OCI-LY3 (cell line): Measurements from ENCODE around the gene SMARCA4.

ENCODE experiments used
- H2AFZ ChIP-seq: fragments of 200-600, 300-600 bp; shearing (Covaris generic); 2 replicates; pipeline ENCODE4 v1.6.0; 2014; ENCODE audit warnings: antibody characterized with exemption, low read depth, low read length
- H3K27ac ChIP-seq: fragments of 200-600, 300-600 bp; sonication (generic); 2 replicates; pipeline ENCODE4 v1.5.1; 2014; ENCODE audit warnings: mild to moderate bottlenecking, low read length, moderate library complexity, mixed read lengths
- H3K27me3 ChIP-seq: fragments of 200-600, 300-600 bp; sonication (generic); 2 replicates; pipeline ENCODE4 v1.6.1; 2014; ENCODE audit warnings: low read depth, low read length, mixed read lengths
- H3K36me3 ChIP-seq: fragments of 200-600, 300-600 bp; sonication (generic); replicated peaks from 2 replicates; pipeline ENCODE3; 2014; ENCODE audit warnings: low read depth, low read length, mixed read lengths
- H3K4me1 ChIP-seq: fragments of 300-600, 200-600 bp; sonication (generic); 2 replicates; pipeline ENCODE4 v1.6.1; 2014; ENCODE audit warnings: low read length, mixed read lengths
- H3K4me2 ChIP-seq: fragments of 200-600, 300-600 bp; sonication (generic); 2 replicates; pipeline ENCODE4 v1.6.1; 2014; ENCODE audit warnings: low read length, mixed read lengths
- H3K4me3 ChIP-seq: fragments of 300-600, 200-600 bp; sonication (generic); 2 replicates; pipeline ENCODE4 v1.5.1; 2014; ENCODE audit warnings: antibody characterized with exemption, mild to moderate bottlenecking, low read length, moderate library complexity
- H3K79me2 ChIP-seq: fragments of 300-600, 200-600 bp; shearing (Covaris generic); 2 replicates; pipeline ENCODE4 v1.6.1; 2014; ENCODE audit warnings: mild to moderate bottlenecking, low read length, mixed read lengths
- H3K9ac ChIP-seq: fragments of 300-600, 200-600 bp; shearing (Covaris generic); 2 replicates; pipeline ENCODE4 v1.6.0; 2014; ENCODE audit warnings: mild to moderate bottlenecking, low read length, moderate library complexity
- H3K9me3 ChIP-seq: fragments of 200-600, 300-600 bp; shearing (Covaris generic); 2 replicates; pipeline ENCODE4 v1.6.1; 2014; ENCODE audit warnings: low read length, mixed read lengths; ENCODE audit not compliant: insufficient read depth
- H4K20me1 ChIP-seq: fragments of 200-600, 300-600 bp; sonication (generic); 2 replicates; pipeline ENCODE4 v1.6.1; 2016; ENCODE audit warnings: low read length, mixed read lengths; ENCODE audit not compliant: insufficient read depth
- EZH2phosphoT487 ChIP-seq: fragments of 200-600 bp; shearing (Covaris generic); IDR thresholded peaks from 2 replicates; pipeline ENCODE4 v1.6.1; 2018; ENCODE audit warnings: antibody characterized with exemption, mixed run types, low read depth
- TF ChIP-seq, protein P1 (sequence below): fragments of 200-600, 300-600 bp; sonication (generic); IDR thresholded peaks from 2 replicates; pipeline ENCODE4 v1.5.1; 2014; ENCODE audit warnings: antibody characterized with exemption, low read length, low read depth

SMARCA4 gene

DNA sequence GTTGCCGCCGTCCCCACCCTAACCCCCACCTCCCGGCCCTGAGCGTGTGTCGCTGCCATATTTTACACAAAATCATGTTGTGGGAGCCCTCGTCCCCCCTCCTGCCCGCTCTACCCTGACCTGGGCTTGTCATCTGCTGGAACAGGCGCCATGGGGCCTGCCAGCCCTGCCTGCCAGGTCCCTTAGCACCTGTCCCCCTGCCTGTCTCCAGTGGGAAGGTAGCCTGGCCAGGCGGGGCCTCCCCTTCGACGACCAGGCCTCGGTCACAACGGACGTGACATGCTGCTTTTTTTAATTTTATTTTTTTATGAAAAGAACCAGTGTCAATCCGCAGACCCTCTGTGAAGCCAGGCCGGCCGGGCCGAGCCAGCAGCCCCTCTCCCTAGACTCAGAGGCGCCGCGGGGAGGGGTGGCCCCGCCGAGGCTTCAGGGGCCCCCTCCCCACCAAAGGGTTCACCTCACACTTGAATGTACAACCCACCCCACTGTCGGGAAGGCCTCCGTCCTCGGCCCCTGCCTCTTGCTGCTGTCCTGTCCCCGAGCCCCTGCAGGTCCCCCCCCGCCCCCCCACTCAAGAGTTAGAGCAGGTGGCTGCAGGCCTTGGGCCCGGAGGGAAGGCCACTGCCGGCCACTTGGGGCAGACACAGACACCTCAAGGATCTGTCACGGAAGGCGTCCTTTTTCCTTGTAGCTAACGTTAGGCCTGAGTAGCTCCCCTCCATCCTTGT, 38.8 kb upstream of the SMARCA4 start:
- Histone ChIP-seq H3K27me3 (no peaks in the 10 kb centered on the region), H3K79me2 (no peaks in the 10 kb centered on the region), H3K4me1 (no peaks in the 10 kb centered on the region; the same call in 1 of the 2 replicates), H3K9ac (no peak overlapping the region), H3K4me2 (no peak overlapping the region), H3K27ac (no peak overlapping the region), H3K36me3 (peaks cover 38% of the 10 kb centered on the region), H2AFZ (no peak overlapping the region), H3K4me3 (no peak overlapping the region), H4K20me1 (no peaks in the 10 kb centered on the region), H3K9me3 (no peaks in the 10 kb centered on the region)
- TF ChIP-seq EZH2phosphoT487 = no peak
- TF ChIP-seq, protein P1, sequence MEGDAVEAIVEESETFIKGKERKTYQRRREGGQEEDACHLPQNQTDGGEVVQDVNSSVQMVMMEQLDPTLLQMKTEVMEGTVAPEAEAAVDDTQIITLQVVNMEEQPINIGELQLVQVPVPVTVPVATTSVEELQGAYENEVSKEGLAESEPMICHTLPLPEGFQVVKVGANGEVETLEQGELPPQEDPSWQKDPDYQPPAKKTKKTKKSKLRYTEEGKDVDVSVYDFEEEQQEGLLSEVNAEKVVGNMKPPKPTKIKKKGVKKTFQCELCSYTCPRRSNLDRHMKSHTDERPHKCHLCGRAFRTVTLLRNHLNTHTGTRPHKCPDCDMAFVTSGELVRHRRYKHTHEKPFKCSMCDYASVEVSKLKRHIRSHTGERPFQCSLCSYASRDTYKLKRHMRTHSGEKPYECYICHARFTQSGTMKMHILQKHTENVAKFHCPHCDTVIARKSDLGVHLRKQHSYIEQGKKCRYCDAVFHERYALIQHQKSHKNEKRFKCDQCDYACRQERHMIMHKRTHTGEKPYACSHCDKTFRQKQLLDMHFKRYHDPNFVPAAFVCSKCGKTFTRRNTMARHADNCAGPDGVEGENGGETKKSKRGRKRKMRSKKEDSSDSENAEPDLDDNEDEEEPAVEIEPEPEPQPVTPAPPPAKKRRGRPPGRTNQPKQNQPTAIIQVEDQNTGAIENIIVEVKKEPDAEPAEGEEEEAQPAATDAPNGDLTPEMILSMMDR = no peak

DNA sequence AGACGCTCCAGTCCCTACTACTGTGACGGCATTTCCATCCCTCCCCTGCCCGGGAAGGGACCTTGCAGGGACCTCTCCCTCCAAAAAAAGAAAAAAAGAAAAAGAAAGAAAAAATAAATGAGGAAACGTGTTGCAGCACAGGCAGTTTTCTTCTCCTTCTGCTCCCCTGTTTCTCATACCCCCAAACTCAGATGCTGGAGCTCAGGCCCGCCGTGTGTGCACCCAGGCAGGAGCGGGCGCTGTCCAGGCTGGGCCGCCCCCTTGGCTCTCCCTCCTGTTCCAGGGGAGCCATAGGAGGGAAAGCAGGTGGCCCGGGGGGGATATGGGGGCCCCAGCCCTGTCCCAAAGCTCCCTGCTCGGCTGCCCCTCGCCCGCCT, 38.2 kb upstream of the SMARCA4 start:
- H3K27ac ChIP-seq = no peak overlapping the region
- no peaks in the 10 kb centered on the region for H3K9me3 ChIP-seq
- no peak for TF ChIP-seq EZH2phosphoT487
- TF ChIP-seq, protein P1 = no peak
- no peak overlapping the region for H2AFZ ChIP-seq
- 0 out of 2 replicates have a peak, but pooled peaks cover 4% of the 10 kb centered on the region for H3K79me2 ChIP-seq
- no peak overlapping the region for H3K4me3 ChIP-seq
- H3K36me3 ChIP-seq = peaks cover 38% of the 10 kb centered on the region
- peaks cover 5% of the 10 kb centered on the region for H3K4me1 ChIP-seq
- no peak overlapping the region for H3K4me2 ChIP-seq
- H3K9ac ChIP-seq = no peak overlapping the region
- H4K20me1 ChIP-seq = no peaks in the 10 kb centered on the region
- H3K27me3 ChIP-seq = no peaks in the 10 kb centered on the region

DNA sequence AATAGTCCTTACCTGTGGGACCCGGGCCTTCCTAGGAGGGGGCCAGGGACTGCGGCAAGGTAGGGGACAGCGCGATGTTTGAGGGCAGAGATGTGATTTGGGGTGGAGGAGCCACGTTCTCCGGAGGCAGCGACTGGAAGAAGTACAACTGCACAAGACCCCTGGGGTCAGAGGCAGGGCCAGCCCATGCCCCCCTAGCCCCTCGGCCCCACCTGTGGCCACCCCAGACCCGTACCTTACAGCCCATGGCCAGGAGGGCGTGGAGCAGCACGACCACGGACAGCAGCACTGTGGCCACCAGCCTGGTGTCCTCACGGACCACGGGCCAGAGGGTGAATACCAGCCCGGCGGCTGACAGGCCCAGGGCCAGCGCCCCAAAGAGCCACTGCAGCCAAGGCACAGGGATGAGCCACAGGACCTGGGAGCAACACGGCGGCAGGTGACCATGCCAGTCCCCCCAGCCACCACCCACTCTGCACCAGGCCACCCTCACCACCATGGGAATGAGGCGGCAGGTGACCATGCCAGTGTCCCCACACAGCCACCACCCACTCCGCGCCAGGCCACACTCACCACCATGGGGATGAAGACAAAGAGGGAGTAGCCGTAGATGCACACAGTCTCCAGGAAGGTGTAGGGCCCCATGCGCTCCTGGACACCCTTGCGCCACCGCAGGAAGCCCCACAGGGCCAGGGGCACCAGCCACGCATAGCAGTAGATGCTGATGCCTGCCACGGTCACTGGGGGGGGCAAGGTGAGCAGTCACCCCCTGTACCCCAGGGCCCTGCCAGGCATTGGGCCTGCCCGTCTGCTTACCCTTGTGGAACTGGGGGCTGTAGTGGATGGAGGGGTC, 37.3 kb upstream of the SMARCA4 start:
- TF ChIP-seq, protein P1 = no peak
- TF ChIP-seq EZH2phosphoT487 = no peak
- Histone ChIP-seq H3K4me2 (no peak overlapping the region), H3K36me3 (peaks cover 38% of the 10 kb centered on the region), H3K27ac (no peak overlapping the region), H3K4me1 (peaks cover 8% of the 10 kb centered on the region), H3K27me3 (no peaks in the 10 kb centered on the region), H3K9ac (no peak overlapping the region), H3K9me3 (no peaks in the 10 kb centered on the region), H4K20me1 (no peaks in the 10 kb centered on the region), H3K79me2 (peaks cover 10% of the 10 kb centered on the region; the same call in 1 of the 2 replicates), H3K4me3 (no peak overlapping the region), H2AFZ (no peak overlapping the region)

DNA sequence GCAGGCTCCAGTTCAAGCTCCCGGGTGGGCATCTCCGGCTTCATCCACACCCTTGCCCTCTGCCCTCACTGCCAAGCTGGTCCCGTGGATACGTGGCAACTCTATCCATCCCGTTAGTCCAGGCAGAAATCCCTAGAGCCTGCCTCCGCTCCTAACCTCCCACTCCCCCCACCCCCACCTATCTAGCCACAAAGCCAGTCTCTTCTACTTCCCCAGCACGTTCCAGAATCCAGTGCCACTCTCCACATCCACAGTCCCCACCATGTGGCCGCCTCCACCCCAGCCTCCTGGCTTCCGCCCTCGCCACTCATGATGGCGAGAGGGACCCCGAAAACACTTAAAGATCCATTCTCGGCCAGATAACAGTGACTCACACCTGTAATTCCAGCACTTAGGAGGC, 36.2 kb upstream of the SMARCA4 start:
- H3K9me3 ChIP-seq = no peaks in the 10 kb centered on the region
- peaks cover 34% of the 10 kb centered on the region for H3K36me3 ChIP-seq
- no peak overlapping the region for H2AFZ ChIP-seq
- H3K79me2 ChIP-seq = peaks cover 20% of the 10 kb centered on the region
- no peaks in the 10 kb centered on the region for H3K27me3 ChIP-seq
- no peak overlapping the region for H3K27ac ChIP-seq
- H3K9ac ChIP-seq = no peak overlapping the region
- H3K4me1 ChIP-seq = peaks cover 11% of the 10 kb centered on the region
- H4K20me1 ChIP-seq = 0 out of 2 replicates have a peak, but pooled peaks cover 4% of the 10 kb centered on the region
- H3K4me2 ChIP-seq = no peak overlapping the region
- H3K4me3 ChIP-seq = no peak overlapping the region
- TF ChIP-seq, protein P1 = no peak
- TF ChIP-seq EZH2phosphoT487 = no peak
